MCF 10A (cell line): ENCODE data around the gene CPSF4L. TPM values are rescaled to one million over a fixed set of nuclear protein-coding genes. Genes with fewer than 3 reads are reported as not detected.

ENCODE experiments used
- BruUV-seq: library from RNA; stranded (reverse); fragments of 400-500 nt; replicated peaks from 2 replicates; lab custom pipeline; 2021; lab: Mats Ljungman, UMichigan
- CTCF ChIA-PET: fragments of 300-600 bp; sonication (Branson Sonifier 250); formaldehyde crosslinking; extraction: SDS; loops from one replicate; lab custom pipeline; 2021; ENCODE audit warnings: antibody characterized with exemption, inconsistent platforms; lab: Yijun Ruan, JAX
- POLR2A ChIA-PET: fragments of 300-600, 350-650 bp; sonication (Branson Sonifier 250); formaldehyde crosslinking; extraction: SDS; loops from one replicate; lab custom pipeline; 2020; ENCODE audit warnings: antibody characterized with exemption, inconsistent platforms; lab: Yijun Ruan, JAX
- DNase-seq: peaks from one replicate; pipeline ENCODE4 v3.0.0-alpha.2; 2018; ENCODE audit not compliant: unreplicated experiment
- H3K27ac Mint-ChIP-seq: one replicate; pipeline ENCODE4 v1.8.0; 2022; ENCODE audit warnings: mild to moderate bottlenecking, low read depth, mixed read lengths; ENCODE audit not compliant: unreplicated experiment
- H3K27me3 Mint-ChIP-seq: one replicate; pipeline ENCODE4 v1.8.0; 2022; ENCODE audit warnings: mixed read lengths; ENCODE audit not compliant: insufficient read depth, unreplicated experiment
- H3K36me3 Mint-ChIP-seq: one replicate; pipeline ENCODE4 v1.8.0; 2022; ENCODE audit warnings: mild to moderate bottlenecking, moderate library complexity, mixed read lengths; ENCODE audit not compliant: insufficient read depth, unreplicated experiment
- H3K4me1 Mint-ChIP-seq: one replicate; pipeline ENCODE4 v1.8.0; 2022; ENCODE audit warnings: mixed read lengths; ENCODE audit not compliant: insufficient read depth, unreplicated experiment
- H3K4me3 Mint-ChIP-seq: one replicate; pipeline ENCODE4 v1.8.0; 2022; ENCODE audit warnings: mild to moderate bottlenecking, moderate library complexity, mixed read lengths; ENCODE audit not compliant: unreplicated experiment
- H3K9me3 Mint-ChIP-seq: one replicate; pipeline ENCODE4 v1.8.0; 2022; ENCODE audit warnings: mixed read lengths; ENCODE audit not compliant: unreplicated experiment
- intact Hi-C: fragments of 100-400 bp; cut with micrococcal nuclease; formaldehyde crosslinking; loops from 2 replicates; pipeline ENCODE4 v1.14.1; 2022
- total RNA-seq: library from RNA; stranded (reverse); gene quantifications from 2 replicates; pipeline ENCODE4 v1.2.3, GENCODE V29; 2022
- TF ChIP-seq, protein P1 (sequence below): fragments of 200-600 bp; IDR thresholded peaks from one replicate; pipeline ENCODE4 v1.8.0; 2022; ENCODE audit warnings: antibody characterized with exemption, mild to moderate bottlenecking; ENCODE audit not compliant: unreplicated experiment

The CPSF4L gene
- total RNA-seq, 1 experiment from 2014 or later = not detected

- ChIA-PET POLR2A (interaction anchor here (1.1 kb wide), 1 partner anchor 26 kb away, joined by 3 read pairs; a partner anchor contains a TSS), CTCF (no interaction called here)
- H3K9me3 Mint-ChIP-seq = no peaks in the 10 kb centered on the region
- H3K36me3 Mint-ChIP-seq = peaks cover 96% of the 10 kb centered on the region
- no peak overlapping the region for H3K4me3 Mint-ChIP-seq
- no peaks in the 10 kb centered on the region for H3K27me3 Mint-ChIP-seq
- no peaks in the 10 kb centered on the region for H3K4me1 Mint-ChIP-seq
- no TSS peak for BruUV-seq
- TF ChIP-seq, protein P1, sequence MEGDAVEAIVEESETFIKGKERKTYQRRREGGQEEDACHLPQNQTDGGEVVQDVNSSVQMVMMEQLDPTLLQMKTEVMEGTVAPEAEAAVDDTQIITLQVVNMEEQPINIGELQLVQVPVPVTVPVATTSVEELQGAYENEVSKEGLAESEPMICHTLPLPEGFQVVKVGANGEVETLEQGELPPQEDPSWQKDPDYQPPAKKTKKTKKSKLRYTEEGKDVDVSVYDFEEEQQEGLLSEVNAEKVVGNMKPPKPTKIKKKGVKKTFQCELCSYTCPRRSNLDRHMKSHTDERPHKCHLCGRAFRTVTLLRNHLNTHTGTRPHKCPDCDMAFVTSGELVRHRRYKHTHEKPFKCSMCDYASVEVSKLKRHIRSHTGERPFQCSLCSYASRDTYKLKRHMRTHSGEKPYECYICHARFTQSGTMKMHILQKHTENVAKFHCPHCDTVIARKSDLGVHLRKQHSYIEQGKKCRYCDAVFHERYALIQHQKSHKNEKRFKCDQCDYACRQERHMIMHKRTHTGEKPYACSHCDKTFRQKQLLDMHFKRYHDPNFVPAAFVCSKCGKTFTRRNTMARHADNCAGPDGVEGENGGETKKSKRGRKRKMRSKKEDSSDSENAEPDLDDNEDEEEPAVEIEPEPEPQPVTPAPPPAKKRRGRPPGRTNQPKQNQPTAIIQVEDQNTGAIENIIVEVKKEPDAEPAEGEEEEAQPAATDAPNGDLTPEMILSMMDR = no peak
- no peak overlapping the region for H3K27ac Mint-ChIP-seq
- DNase-seq = no peak
- intact Hi-C loops = no loop called here
These were observed 56.2 kb downstream of the CPSF4L start for GRCh38 chr17:73205459-73205961.

DNA sequence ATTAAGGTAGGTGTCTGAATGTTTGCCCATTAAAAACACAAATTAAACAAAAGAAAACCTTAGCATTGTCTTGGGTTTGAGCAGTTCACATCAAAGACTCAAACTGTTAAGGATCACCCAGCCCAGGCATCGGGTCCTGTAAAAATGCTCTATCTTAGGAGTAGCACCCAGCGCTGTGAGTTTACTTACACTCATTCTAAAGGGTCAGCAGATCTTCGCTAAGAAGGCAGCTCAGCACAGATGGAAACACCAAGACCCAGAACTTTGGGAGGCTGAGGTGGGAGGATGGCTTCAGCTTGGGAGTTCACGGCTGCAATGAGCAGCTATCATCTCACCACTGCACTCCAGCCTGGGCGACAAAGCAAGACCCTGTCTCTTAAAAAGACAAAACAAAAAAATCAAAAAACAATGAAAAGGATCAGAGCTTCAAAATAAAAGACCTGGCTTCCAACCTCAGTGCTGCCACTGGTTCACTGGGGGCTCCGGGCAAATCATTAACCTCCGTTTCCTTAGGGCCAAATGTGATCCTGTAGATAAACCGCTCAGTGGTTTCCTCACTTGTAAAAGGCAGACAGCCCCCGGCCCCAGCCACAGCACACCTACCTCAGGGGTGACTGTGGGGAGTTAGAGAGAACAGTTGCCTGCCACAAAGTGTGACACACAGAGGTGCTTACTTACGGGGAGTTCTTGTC is 57.7 kb downstream of the CPSF4L start:
- no peaks in the 10 kb centered on the region for H3K9me3 Mint-ChIP-seq
- no peaks in the 10 kb centered on the region for H3K27me3 Mint-ChIP-seq
- POLR2A ChIA-PET = interaction anchor here (0.6 to 1.4 kb wide), 3 partner anchors 10 to 24 kb away, joined by 3 to 7 read pairs (median 5); no protein-coding TSS in a partner anchor
- DNase-seq = no peak
- H3K27ac Mint-ChIP-seq = no peak overlapping the region
- CTCF ChIA-PET = interaction anchor here (0.6 to 0.9 kb wide), 4 partner anchors 12 to 1315 kb away, joined by 3 to 4 read pairs (median 3); no protein-coding TSS in a partner anchor
- TF ChIP-seq, protein P1 = no peak
- peaks cover 100% of the 10 kb centered on the region for H3K36me3 Mint-ChIP-seq
- no peak overlapping the region for H3K4me3 Mint-ChIP-seq
- no TSS peak for BruUV-seq
- intact Hi-C loops = no loop called here
- no peaks in the 10 kb centered on the region for H3K4me1 Mint-ChIP-seq

GRCh38 chr17:73203135-73203787 is 58.4 kb downstream of the CPSF4L start:
- H3K27ac Mint-ChIP-seq = no peak overlapping the region
- H3K36me3 Mint-ChIP-seq = peaks cover 100% of the 10 kb centered on the region
- no peaks in the 10 kb centered on the region for H3K4me1 Mint-ChIP-seq
- no peak overlapping the region for H3K4me3 Mint-ChIP-seq
- intact Hi-C loops = no loop called here
- CTCF ChIA-PET = interaction anchor here (0.6 to 0.9 kb wide), 4 partner anchors 12 to 1316 kb away, joined by 3 to 4 read pairs (median 3); no protein-coding TSS in a partner anchor
- no TSS peak for BruUV-seq
- H3K9me3 Mint-ChIP-seq = no peaks in the 10 kb centered on the region
- POLR2A ChIA-PET = interaction anchor here (0.6 to 13.7 kb wide), 4 partner anchors 9 to 26 kb away, joined by 3 to 148 read pairs (median 6); a partner anchor contains a TSS
- H3K27me3 Mint-ChIP-seq = no peaks in the 10 kb centered on the region
- no peak for DNase-seq
- TF ChIP-seq, protein P1 = no peak
